Ammon's horn (tissue), 1 donor: ENCODE data around the gene FAM162B.
"Not testable (repeated sequence)": the region's sequence is repeated elsewhere in the genome, so short reads cannot be mapped to it uniquely, and the experiment has no call there.

Experiments
- DNase-seq: peaks from one replicate; pipeline ENCODE4 v3.0.0-alpha.2; 2016; ENCODE audit warnings: low spot score

Gene FAM162B

DNA sequence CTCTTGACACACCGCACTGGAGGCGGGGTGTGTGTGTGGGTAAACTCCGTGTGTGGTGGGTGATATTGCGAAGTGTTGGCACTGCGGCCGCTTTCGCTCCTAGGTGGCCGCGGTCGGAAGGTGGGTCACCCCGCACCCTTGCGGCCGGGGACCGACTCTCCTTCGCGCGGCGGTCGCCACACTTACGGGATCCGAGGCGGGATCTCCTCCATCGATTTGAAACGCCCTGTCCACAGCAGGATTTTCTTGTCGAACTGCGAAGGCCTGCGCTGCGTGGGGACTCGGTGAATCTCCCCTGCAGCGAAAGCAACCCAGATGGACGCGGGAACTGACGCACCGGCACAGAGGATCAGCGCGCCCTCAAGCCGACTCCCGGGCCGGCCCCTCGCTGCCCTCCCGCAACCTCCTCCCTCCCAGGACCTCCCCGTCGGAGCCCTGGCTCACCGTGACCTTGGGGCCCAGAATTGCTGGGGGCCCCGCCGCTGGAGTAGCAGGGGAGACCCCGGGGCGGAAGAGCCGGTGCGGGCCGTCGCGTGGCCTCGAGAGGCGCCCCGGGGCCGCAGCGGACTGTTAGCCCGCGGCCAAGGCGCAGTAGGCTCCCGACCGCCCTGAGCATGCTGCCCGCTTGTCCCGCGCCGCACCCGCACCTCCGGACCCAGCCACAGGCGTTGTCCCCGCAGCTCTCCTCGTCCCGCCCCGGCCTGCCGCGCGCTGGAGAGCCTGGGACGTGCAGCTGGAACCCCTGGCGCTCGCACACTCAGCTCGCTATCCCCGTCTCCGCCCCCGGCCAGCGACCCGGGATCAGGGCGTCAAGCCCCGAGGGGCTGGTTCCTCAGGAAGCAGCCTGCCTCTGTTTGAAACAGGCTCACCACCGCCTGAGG is at the start of gene FAM162B:
Gene FAM162B, minus strand, starts transcription at position 759 of the 881 bp plus-strand sequence. Its CDS starts 143 bp downstream, at position 616.
- DNase-seq = no peak

DNA sequence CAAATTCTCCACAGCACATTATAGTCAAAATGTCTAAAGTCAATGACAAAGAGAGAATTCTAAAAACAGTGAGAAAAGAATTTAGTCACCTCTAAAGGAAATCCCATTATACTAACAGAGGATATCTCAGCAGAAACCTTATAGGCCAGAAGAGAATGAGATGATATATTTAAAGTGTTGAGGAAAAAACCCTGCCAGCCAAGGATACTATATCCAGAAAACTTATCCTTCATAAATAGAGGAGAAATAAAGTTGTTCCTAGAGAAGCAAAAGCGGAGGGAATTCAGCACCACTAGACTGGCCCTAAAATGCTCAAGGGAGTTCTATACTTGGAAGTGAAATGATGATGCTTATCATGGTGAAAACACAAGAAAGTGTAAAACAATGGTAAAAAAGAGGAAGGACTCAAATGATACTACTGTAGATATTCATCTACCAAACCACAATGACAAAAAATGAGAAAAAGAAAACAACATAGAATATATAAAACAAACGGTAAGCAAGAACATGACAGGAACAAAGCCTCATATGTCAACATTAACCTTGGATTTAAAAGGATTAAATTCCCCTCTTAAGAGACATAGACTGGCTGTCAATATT is 46.6 kb upstream of the FAM162B start:
- no peak for DNase-seq

DNA sequence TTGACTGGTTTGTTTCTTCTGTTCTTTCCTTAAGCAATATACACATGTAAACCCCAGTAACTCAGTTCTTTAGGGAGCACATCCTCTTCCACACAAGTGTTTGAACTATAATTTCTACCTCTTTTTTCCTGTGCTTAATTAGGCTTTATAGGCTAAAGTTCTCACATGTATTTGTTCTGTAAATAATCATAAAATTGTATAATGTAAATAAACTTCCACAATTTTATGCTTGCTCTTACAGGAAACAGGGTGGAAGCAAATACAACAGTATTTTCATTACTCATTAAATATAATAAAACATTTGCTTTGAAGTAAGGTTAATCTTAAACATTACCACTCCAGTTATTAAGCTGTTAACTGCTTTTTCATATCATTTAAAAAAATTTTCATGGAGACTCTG is 36.5 kb upstream of the FAM162B start:
- DNase-seq = no peak

DNA sequence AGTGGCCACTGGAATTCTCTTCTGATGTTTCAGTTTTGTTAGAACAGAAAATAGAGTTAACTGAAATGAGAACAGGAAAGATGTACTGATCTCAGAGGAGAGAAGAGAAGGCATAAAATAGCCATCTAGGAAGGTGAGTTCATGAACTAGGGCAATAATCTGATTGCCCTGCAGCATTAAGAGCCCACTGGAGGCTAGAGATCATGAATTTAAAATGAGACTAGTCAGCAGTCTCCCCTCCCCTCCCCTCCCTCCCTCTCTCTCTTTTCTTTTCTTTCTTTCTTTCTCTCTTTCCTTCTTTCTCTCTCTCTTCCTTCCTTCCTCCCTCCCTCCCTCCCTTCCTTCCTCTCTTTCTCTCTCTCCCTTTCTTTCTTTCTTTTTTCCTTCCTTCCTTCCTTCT is 34.4 kb upstream of the FAM162B start:
- no peak for DNase-seq

DNA sequence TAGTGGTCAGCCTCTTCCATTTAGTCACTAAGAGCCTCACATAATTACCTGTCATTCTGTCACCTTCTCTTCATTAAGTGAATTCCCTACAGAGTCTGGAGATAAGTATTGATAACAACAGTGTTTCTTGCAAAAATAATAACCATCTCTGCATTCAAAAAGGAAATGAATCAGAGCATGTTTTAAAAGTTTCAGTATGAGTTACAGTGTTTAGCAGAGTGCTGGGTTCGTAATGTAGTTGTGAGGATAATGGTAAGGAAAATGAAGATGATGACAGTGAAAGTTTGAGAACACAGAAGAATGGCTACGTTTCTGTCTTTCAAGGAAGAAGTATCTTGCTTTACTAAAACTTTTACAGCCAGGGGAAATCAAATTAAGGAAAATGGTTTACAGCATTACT is 32.1 kb upstream of the FAM162B start:
- DNase-seq = no peak

DNA sequence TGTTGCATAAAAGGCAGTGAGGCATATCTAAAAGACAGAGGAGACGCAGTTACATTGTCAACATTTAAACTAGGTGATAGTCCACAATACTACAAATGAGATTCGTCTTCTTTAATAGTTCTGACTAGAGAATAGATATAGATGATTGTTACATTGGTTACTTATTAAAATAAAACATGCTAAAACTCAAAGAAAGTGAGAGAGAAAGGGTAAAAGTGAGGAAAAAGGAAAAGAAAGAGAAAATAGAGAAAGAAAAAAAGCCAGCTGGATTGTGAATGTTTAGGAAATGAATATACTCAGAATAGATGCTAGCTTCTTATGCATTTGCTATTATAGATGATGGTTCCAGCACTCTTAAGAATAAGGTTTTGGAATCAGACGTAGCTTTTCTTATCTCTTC is 27.7 kb upstream of the FAM162B start:
- no peak for DNase-seq

DNA sequence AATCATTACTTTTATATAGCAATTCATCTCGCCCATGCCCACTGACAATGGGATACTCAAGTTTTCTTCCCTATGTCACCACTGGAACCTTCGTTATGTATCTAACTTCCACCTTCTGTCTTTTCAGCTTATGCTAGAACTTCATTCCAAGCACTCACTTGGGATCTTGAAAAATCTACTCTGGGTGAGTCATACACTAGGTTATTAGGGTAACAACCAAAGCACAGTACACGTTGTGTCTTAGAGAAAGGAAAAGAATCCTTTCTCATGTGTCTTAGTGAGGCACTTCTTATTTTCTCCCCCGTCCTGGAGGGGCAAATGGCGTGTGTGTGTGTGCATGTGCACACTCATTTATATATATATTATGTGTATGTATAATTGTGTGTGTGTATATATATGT is 18.3 kb upstream of the FAM162B start:
- DNase-seq = no peak

DNA sequence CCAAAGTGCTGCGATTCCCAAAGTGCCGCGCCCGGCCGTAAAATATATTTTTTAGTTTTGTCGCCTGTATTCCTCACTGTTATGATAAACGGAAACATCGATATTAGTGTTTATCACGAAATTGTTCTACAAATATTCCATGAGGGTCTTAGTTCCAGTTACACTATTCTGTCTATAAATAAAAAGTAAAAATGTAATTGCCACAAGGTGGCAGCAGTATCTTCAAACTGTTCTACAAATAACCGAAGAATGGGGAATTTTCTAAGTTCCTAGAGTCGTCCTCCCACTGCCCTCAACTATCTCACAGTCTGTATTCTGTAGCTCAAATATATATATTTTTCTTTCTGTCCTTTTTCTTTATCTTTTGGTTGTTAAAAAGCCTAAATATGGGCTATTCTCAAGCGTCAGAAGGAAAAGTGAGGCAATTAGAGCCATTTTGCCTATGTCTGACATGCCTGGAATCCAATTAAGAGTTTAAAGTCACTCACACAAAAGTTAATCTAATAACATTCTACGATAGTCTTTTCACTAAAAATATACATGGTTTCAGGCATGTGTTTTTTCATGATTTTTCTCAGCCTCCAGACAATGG is 14.2 kb upstream of the FAM162B start:
- DNase-seq = peak; percentile 33

DNA sequence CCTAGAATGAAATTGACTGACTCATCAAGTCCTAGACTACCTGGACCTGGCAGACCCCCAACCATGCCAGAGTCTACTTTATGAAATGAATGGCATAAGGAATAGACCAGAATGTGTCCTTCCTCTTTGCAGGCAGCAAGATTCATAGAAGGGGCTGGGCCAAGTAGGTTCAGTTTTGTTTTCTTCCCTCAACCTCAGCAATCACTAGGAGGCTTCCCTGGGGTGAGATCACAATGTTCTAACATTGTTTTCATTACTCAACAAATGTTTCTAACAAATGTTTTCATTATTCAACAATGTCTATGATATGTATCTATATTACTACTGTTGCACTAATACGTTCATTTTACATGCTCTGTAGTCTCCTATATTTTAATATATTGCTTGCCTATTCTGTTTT is 8.4 kb upstream of the FAM162B start:
- no peak for DNase-seq

DNA sequence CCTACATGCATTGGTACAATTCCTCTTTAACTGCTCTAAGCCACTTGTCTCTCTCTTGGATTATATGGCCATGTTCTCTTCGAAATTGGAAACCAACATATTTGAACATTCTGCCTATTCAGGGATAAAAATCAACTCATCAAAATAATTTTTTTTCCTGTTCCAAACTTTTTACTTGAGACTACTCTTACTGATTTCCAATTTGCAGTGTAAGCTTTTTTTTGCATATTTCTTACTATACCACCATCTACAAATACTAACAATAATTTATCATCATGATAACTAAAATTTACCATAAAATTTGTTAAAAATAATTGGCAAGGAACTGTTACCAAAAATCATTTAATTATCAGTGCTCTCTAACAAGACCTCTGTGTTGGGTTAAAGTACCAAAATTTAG is 6.9 kb upstream of the FAM162B start:
- DNase-seq = no peak

DNA sequence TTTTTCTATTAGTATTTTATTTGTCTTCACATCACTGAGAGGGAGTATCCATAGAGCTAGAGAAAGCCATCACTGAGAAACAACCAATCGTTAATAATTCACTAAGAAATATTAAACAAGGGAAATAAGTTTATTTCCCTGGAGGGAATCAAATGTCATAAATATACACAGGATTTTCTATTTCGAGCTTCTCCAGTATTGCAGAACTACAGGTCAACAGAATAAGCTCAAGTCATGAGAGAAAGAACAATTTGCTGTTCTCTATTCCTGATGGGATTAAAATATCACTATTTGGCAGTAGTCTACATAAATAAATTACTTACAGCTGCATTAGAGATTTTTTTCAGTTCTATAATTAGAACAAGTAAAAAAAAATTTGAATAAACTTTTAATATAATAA is 2.2 kb upstream of the FAM162B start:
- no peak for DNase-seq

DNA sequence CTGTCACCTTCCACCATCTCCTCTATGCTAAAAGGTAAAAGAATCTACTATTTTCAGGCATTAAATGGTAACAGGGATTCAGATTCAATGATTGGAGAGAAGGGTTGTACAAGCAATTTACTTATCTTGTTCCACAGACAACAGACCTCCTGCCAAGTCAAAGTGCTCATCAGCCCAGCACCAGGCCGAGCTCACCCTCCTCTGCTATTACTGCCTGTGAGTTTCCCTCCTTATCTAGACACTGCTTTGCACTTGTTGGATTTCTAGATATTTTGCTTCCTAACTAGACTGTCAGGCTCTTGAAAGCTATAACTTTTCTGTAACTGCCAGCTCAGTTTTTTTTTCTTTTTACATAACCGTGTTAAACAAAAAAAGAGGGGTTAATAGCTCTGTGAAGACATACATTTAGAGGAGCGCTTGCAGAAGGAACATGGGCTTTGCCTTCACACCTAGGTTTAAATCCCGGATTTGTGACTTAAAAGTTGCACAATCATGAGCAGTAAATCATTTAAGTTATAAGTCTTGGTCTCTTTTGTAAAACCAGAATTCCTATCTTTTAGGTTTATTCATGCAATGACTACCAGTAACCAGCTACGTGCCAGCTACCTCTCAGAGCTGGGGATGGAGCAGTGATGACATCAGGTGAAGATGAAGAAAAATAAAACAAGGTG is 1.1 kb upstream of the FAM162B start:
- no peak for DNase-seq

DNA sequence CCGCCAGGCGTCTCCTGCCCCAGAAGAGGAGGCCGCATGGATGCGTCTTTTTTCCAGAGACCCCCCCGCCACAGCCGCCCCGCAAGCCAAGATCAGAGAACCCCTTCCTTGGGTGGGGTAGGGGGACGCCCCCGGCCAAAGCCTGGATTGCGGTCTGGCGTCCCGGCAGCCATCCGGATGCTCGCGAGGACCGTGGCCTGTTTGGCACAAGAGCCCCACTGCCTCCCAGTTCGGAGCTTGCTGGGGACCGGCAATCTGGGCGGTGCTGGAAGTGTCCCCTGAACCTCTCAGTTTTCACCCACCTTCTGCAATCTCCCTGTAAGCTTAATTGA is 924 bp downstream of the FAM162B start:
- DNase-seq = no peak

DNA sequence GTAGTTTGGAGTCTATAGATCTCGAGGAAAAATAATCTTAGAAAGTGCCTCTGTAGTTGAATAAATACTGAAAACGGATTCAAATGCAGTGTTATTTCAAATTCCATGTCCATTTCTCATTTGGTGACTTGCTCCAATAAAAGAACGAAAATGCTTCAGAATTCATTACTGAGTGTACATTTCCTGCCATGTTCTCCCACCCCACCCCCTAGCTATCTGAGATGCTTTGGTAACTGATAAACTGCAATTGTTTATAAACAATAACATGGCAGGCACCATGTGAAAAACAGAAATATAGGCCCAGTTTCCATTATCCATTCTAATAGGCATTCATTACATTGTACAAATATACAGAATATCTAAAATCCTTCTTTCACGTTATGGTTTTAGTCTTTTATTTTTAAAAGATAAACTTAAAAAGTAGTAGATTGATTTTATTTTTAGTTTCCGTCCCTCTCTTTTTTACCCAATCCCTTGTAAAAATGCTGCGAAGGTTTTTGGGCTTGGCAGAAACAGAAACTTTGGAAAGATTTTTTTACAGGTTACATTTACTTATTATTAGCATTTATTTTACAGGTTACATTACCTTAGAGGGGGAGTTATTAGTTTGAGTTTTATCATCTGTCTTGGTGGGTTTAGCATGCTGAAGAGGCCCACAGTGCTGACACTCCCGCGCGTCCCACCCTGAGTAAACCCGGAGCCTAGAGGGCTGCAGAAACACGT is 1.5 kb downstream of the FAM162B start:
- DNase-seq = no peak

DNA sequence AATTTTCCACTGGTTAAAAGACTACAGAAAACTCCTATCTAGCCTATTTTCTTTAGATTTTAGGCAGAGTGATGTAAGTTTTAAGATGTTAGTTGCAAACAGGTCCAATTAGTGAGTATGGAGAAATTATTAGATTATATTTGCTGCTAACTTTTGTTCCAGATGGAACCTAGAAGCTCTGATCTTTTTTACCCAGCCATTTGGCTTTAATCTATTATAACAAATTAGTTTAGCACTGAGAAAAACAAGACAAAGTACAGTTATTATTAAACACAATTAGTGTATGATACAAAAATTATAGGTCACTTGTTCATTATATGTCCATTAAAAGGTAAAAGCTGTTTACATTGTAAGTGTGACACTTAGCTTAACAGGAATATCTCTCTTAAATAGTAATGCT is 2.5 kb downstream of the FAM162B start:
- DNase-seq = no peak

DNA sequence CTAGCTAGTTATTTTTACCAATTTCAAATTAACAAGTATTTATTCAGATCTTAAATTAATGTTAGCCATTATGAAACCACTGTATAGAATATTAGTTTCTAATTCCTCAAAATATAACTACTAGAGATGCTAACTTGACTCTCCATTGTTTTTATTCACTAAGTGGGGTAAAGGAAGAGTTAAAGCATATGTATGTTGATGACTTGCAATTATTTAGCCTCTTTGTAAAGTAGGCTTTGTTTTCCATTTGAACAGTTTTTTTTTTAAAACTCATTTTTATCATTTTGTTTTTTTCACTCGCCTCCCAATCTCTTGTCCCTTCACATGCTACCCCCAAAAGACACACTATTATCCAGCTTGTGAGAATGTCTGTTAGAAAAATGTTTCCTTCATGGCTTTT is 3.3 kb downstream of the FAM162B start:
- DNase-seq = no peak

DNA sequence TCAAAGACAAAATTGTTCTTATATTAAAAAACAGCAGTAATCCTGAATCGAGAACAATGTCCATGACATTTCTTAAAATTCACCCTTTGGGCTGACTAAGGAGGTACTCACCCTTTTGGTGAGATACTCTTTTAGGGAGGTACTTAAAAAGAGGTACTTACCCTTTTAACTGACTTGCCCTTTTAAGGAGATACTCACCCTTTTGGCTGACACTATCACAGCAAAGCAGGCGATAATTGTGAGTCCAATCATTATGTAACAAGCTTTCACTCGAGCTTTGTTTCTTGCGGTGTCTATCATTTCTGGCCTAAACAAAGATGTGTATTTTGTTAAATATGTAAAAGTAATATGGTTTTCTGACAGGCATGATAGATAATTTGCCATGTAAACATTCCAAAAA is 3.7 kb downstream of the FAM162B start:
- no peak for DNase-seq

DNA sequence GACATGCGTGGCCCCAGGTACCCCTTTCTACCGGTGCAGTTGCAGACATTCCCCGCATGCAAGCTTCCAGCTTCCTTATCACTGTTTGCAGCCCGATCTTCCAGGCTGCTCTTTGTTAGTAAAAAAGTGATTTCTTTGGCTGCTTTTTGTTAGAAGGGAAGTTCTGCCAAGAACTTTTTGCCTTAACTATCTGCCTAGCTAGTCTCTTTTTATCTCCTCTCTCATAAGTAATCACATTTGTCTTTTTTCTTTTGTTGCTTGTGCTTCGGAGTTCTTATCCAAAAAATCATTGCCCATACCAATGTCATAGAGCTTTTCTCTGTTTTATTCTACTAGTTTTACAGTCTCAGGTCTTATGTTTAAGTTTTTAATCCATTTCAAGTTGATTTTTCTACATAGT is 20.3 kb downstream of the FAM162B start:
- DNase-seq = no peak

DNA sequence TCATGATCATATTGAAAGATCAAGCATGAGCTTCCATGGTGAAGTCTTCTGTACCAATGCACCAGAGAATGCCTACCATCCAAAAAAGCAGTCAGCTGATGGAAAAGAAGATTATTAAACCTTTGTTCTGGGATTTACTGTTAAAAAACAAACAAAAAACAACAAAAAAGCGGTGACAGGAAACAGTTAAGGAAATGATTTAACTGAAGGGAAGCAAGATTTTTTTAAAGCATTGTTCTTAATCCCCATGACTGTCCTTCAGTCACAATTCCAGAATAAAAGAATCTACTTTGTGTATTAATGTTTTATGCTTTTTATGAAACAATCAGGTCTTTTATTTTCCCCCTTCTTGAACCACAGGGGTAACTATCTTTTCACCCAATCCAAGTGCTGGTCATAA is 23.9 kb downstream of the FAM162B start:
- DNase-seq = no peak

DNA sequence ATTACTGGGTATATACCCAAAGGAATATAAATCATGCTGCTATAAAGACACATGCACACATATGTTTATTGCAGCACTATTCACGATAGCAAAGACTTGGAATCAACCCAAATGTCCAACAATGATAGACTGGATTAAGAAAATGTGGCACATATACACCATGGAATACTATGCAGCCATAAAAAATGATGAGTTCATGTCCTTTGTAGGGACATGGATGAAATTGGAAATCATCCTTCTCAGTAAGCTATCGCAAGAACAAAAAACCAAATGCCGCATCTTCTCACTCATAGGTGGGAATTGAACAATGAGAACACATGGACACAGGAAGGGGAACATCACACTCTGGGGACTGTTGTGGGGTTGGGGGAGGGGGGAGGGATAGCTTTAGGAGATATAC is 25.0 kb downstream of the FAM162B start:
- DNase-seq = not testable (repeated sequence)

DNA sequence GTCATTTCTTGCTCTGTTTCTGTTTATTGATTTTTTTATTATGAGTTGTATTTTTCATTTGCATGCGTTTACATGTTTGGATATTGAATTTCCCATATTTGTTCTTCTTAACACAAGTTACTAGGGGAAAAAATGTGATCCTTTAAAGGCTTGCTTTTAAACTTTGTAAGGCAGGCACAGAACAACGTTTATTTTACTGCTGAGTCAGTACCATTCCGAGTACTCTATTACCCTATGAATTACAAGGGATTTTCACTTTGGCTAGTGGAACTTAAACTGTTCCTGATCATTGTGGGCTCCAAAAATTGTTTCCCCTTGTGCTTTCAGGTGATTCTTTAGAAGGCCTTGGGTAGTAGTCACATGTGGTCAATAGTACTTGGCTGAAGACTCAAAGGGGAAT is 28.5 kb downstream of the FAM162B start:
- DNase-seq = no peak

DNA sequence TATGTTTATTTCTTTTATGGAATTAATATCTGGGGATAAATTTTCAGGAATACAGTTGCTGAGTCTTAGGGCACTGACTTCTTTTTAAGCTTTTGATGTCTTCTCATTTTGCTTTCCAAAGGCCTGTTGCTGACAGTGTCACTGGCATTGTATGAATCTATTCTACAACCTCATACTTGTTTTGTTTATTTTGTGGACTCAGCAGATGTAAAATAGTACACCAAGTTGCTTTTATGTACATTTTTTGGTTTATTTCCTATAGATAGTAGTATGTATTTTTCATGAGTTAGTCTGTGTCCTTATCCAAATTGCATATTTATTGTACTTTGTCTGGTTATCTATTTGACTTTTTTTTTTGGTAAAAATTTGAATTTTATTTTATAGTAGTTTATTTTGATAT is 35.0 kb downstream of the FAM162B start:
- no peak for DNase-seq
